GM19452 (cell line): ENCODE results near the gene MAMDC2.
"Not testable (repeated sequence)": the region's sequence is repeated elsewhere in the genome, so short reads cannot be mapped to it uniquely, and the experiment has no call there.

Source experiments
- ATAC-seq: cut with Tn5 transposase; IDR thresholded peaks from one replicate; pipeline ENCODE4 v1.9.1; 2021; ENCODE audit not compliant: unreplicated experiment

Gene MAMDC2

DNA sequence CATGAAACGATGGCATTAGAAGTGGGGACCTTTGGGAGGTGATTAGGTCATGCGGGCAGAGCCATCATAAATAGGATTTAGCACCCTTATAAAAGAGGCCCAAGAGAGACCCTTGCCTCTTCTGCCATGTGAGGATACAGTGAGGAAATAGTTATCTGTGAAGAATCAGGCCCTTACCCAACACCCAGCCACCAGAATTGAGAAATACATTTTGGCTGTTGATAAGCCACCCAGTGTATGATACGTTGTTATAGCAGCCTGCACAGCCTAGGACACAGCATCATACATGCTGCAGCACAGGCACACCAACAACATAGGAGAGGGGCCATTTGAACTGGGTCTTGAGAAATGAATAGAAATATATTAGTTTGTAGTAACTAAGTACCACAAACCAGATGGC, 8.0 kb upstream of the MAMDC2 start:
- no peak for ATAC-seq

- ATAC-seq, result no peak
Observed at GRCh38 chr9:70036641-70037040, 7.0 kb upstream of the MAMDC2 start.

DNA sequence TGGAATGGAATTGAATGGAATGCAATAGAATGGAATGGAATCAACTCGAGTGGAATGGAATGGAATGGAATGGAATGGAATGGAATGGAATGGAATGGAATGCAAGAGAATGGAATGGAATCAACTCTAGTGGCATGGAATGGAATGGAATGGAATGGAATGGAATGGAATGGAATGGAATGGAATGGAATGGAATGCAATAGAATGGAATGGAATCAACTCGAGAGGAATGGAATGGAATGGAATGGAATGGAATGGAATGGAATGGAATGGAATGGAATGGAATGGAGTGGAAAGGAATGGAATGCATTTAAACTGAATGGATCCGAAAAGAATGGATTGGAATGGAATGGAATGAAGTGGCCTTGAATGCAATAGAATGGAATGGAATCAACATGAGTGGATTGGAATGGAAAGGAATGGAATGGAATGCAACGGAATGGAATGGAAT, 5.5 kb upstream of the MAMDC2 start:
- not testable (repeated sequence) for ATAC-seq

DNA sequence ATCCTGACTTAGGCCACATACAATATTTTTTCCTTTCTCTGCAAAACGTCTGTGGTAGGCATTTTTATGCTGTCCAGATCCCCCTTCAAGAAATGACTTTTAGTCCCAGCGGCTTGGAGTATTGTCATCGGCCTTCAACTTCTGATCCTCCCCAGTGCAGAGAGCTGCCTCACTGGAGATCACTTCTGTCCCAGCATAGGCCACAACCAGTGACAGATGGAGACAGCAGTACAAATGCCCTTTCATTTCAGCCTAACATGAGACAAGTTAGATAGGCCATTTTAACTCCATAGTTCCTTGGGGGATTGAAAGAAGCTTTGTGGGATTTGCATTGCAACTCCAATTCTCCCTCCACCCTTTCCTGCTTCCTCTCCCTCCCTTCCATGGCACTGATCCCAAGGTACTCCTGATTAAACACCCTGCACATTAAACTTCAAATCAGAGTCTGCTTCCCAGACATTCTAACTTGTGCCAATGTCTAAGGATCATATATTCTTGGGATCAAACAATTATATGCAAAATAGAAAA, 3.2 kb upstream of the MAMDC2 start:
- no peak for ATAC-seq

DNA sequence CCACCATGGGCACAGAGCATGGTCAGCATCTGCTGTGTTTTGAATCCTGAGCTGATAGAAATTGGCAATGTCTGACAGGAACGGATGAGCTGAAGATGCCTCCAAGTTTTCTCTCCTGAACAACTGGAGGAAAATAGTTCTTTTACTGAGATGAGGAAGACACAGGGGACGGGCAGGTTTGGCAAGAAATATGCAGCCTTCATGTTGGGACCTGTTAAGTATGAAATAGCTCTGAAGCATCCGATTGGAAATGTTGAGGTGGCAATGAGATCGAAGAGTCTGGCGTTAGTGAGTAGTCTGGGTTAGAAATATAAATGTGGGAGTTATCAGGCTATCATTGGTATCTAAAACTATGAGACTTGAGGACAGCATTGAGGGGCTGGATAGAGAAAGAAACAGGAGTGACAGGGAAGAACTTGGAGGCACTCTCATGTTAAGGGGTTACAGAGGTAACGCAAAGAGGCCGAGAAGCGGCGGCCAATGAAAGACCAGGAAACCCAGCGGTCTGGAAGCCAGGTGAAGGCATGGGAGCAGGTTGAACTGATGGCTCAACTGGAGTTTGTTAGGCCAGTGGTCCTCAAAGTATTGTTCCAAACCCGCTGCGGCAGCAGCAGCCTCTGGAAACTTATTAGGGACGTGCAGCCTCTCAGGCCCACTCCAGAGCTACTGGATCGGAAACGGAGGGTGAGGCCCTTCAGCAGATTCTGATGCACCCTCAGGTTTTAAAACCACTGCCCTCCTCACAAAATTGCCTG, 1.0 kb upstream of the MAMDC2 start:
- no peak for ATAC-seq

- ATAC-seq, result no peak
Observed at GRCh38 chr9:70043285-70043684, 363 bp upstream of the MAMDC2 start.

DNA sequence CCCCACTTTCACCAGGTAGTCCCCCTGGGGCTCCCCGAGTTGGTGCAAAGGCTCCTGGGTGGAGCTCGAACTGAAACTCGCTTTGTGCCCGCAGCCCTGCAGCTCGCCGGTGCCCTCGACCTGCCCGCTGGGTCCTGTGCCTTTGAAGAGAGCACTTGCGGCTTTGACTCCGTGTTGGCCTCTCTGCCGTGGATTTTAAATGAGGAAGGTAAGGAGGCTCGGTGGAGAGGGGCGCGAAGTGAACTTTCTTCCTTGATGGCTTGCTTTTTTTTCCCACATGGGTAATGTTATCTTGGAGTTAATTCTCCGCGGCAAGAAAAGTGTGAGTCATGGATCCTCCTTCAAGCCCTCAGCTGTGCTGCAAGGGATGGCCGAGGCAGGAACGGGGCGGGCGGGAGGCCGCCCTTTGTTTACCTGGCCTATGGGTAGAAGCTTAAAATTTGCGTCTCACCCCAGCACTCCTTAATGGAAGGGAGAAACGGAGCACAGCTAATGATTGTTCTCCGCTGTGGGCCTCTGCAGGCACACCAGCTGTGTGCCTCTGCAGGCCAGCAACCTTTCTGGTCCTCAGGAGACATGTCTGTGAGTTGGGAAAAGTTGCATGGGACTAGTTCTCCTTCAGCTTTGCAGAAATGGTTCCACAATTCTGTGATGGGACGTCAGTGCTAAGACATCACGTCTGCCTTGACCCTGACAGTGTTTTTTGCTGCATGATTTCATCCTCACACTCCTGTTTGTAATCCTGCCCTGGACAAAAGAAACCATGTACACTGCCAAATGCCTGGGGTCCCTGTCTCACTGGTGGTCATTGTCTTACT, 1.1 kb downstream of the MAMDC2 start:
- ATAC-seq, result no peak

DNA sequence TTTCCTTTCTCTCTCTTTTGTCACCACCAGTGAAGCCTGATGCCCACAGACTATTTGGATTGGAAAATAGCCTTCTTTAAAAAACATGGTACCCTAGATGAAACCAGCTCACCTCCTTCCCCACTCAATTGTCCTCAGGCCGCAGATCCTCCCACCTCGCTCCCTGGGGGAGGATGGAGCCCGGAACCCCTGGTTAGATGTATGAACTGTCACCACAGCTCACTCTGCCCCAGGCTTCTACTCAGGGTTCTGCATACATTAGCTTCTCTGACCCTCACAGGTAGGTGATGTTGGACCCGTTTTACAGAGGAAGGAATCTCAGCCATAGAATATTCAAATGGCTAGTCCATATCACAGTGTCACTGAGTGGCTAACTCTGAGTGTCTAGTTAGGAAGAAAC, 1.8 kb downstream of the MAMDC2 start:
- ATAC-seq, result no peak

DNA sequence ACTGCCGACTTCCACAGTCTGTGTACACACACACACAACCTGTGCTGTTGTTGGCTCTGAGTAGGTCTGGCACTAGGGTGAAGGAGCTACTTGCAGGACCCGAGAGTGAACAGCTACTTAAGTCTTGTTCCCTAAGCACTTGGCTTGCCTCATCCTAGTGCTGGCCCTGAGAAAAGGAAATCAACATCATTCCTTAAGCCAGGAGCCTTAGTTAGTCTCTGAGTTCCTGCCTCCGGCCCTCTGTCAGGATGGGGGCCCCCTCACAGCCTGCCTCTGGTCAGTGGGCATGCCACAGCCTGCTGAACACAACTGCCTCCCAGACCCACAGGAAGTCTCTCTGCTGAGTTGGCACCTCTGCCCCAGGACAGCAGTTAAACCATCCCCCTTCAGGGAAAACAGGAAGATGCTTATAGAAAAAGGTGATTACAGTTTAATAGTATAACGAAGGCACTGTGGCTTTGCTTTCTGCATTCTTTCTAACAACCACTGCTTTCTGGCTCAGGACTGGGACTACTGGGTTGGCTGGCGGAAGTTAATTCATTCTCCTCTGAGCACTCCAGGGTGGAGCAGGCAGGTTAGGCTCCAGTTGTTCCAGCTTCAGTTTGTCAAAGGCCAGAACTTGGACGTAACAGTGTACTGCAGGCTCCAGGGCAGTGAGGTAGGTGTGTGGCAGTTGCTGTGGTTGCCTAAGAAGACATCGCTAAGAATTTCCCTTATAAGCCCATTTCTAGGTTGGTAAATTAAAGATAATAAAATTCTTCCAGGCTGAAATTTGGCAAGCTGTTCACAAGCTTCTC, 2.8 kb downstream of the MAMDC2 start:
- ATAC-seq, result no peak

GRCh38 chr9:70049236-70049635, 5.6 kb downstream of the MAMDC2 start:
- ATAC-seq, result no peak

DNA sequence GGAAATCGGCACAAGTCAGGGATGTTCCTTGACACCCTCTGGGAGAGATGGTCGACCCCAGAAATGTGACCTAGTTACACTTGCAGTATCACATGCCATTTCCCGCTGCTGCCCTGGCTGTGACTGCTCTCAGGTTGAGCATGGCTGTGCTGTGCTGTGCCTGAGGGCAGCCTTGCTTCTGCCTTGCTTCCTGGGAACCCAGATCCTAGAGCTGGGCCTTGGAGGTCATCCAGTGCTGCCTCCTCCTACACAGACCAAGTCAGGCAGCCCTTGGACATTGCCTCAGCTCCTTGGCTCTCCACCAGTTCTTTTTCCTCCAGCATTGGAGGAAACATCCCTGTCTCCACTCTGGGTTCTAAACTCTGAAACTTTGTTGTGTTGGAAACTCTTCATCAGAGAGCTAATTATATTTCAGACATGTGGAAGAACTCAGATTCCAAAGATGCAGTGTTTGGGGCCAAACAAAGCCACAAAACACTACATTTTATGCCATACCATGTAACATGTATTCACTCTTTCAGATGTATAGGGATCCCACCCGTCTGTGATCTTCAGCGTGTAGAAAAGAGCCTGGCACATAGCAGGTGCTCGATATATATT, 6.1 kb downstream of the MAMDC2 start:
- no peak for ATAC-seq

GRCh38 chr9:70052768-70053167, 9.1 kb downstream of the MAMDC2 start:
- ATAC-seq, result no peak

DNA sequence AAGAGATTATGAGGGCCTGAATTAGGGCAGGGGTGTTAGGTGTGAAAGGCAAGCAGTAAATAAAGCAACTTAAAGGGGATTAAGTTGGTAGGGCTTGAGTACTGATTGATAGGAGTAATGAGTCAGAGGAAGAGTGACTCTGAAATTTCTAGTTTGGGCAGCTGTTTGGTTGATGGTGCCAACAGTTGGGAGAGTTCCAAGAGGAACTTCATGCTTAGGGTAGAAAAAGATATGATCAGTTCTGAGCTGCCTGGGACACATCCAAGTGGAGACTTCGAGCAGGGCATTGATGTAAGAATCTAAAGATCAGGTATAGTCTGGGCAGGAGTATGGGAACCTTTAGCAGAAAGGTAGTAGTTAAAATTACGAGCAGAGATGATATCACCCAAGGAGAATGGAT, 10.2 kb downstream of the MAMDC2 start:
- no peak for ATAC-seq

DNA sequence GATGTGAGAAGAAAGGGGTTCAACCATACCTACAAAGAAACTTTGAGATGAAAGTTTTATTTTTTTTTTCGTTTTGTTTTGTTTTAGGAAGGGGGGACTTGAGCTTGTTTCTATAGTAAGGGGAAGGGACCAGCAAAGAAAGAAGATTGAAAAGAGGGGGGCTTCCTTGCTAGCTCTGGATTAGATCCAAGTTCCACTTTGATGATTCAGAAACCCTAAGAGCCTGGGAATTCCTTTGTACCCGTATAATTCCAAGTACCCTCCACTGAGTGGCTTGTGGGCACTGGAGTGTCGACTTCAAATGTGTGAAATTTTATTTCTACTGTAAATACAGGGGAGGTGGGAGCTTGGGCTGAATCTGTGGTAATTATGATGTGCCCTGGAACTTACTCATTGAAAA, 10.9 kb downstream of the MAMDC2 start:
- ATAC-seq, result no peak

GRCh38 chr9:70055406-70056210, 12.0 kb downstream of the MAMDC2 start:
- no peak for ATAC-seq

DNA sequence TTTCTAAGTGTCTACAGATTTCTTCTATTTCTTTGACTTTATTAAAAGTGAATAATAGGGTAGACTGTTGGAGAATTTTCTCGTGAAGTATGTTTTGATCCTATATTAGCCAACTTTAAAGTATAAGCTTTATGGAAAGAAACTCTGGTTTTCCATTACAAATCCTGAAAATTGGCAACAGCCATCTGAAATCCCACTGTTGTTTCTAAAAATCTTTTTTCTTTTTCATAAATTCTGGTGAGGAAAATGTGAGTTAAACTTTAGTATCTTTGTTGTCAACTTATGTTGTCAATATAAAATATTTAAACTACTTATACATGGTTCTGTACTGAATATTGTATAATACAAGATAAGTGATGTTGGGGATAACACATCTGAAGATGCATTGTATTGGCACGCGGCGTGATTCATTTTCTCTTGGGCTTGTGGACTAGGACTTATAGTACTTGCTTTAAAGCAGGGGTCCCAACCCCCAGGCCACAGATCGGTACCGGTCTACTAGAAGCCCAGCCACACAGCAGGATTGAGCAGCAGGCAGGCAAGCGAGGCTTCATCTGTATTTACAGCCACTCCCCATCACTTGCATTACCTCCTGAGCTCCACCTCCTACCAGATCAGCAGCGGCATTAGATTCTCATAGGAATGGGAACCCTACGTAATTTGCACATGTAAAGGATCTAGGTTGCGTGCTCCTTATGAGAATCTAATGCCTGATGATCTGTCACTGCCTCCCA, 12.7 kb downstream of the MAMDC2 start:
- ATAC-seq, result no peak

DNA sequence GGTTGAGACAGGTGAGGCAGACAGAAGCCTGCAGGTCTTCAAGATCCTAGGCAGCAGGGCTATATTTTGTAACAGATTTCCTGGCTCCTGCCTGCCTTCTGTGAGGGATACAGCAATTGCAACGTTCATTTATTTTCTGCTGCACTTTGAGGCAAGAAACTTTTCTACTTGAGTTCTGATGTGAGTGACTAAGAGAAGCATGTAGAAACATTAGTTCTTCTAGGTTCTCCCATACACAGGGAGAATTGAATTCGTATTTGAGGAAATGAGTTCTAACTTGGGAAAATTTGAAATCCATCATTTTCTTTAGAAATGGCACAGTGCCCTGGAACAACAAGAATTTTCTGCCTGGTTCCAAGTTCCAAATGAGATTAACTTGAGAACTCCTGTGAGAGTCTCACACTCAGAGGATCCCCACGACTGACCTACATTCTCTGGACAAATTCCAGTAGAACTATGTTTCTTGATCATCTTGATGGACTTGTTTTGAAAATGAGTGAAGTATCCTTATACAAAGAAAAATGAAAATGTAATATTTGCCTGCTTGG, 15.0 kb downstream of the MAMDC2 start:
- ATAC-seq, result no peak

GRCh38 chr9:70060148-70060882, 16.7 kb downstream of the MAMDC2 start:
- no peak for ATAC-seq
